Measurements from ENCODE around the gene TNS1.

TNS1 gene

DNA sequence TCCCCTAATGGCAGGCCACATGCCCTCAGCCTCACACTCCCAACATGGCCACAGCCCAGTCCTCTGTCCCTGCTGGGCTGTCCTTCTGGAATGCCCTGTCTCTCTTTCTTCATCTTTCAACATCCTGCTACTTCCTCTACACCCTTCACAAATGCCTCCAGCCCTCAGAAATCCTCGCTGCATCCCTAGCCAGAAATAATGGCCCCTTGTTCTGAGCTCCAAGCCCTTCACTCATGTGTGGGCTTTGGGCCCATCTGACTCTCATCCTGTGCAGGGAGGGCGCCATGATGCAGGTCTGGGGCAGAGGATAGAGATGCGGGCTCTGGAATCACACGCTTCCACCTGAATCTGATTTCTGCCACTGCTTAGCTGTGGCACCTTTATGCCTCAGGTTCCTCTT lies 181.9 kb downstream of the TNS1 start:
- H3K4me3 ChIP-seq (ENCODE audit: low read length): no peak overlapping the region
- TF ChIP-seq, protein P1, sequence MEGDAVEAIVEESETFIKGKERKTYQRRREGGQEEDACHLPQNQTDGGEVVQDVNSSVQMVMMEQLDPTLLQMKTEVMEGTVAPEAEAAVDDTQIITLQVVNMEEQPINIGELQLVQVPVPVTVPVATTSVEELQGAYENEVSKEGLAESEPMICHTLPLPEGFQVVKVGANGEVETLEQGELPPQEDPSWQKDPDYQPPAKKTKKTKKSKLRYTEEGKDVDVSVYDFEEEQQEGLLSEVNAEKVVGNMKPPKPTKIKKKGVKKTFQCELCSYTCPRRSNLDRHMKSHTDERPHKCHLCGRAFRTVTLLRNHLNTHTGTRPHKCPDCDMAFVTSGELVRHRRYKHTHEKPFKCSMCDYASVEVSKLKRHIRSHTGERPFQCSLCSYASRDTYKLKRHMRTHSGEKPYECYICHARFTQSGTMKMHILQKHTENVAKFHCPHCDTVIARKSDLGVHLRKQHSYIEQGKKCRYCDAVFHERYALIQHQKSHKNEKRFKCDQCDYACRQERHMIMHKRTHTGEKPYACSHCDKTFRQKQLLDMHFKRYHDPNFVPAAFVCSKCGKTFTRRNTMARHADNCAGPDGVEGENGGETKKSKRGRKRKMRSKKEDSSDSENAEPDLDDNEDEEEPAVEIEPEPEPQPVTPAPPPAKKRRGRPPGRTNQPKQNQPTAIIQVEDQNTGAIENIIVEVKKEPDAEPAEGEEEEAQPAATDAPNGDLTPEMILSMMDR (IDR thresholded peaks at IDR 0.05; ENCODE audit: insufficient read depth, low read depth, low read length, missing control alignments): no peak
- no peak for DNase-seq (ENCODE audit: low read depth)

DNA sequence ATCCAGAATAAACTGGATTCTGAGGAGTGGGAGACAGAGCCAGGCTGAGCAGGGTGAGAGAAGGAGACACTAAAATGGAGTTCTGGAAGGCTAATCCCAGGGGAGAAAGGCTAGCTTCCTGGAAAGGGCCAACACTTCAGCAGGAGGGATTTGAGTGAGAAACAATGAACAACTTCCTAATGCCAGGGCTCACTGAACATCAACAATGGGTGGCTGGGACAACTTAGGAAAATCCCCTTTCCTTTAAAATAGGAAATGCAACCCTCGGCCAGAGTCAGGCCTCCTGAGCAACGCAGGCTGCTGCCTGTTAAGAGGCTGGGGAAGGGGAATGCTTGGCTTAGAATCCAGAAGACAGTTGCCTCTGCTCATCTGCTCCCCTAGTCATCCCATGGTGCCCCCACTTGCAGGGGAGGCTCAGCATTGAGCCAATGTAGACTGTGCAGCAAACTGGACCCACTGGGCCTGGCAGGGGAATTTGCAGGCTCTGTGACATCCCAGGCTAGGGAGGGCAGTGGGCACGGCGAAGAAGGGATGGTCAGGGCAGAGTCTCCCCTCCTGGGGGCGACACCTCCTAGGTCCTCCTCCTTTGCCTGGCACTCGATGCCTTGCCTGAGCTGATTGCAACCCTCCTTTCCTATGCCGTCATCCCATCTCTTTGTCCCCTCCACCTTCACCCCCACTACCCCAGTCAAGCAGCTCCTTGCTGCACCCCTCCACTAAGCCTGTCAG lies 182.5 kb downstream of the TNS1 start:
- DNase-seq (ENCODE audit: low read depth): no peak
- no peak overlapping the region for H3K4me3 ChIP-seq (ENCODE audit: low read length)
- TF ChIP-seq, protein P1 (IDR thresholded peaks at IDR 0.05; ENCODE audit: insufficient read depth, low read depth, low read length, missing control alignments): no peak

DNA sequence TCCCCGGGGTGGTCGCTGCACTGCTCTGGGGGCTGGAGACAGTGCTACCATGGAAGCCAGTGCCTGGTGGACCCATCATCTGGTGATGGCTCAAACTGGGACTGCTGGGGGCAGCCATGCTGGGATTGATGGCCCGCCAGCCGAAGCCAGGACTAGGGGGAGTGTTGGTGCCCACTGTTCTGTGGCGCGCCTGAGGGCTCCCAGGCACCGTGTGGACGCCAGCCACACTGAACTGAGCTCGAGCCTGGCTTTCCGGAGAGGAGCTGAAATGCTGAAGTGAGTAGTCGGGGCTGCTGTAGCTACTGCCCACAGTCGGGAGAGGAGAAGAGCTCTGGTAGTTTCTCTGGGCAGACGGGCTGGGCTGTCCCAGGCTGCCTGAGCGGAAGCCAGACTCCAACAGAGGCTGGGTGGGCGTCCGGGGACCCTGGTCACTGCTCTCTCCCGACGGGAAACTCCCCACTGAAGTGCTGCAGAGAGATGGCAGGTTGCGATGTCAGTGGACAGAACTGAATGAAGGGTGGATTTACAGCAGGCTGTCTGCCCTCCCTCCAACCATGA lies 184.4 kb downstream of the TNS1 start:
- TF ChIP-seq, protein P1 (IDR thresholded peaks at IDR 0.05; ENCODE audit: insufficient read depth, low read depth, low read length, missing control alignments): no peak
- H3K4me3 ChIP-seq (ENCODE audit: low read length): no peak overlapping the region

DNA sequence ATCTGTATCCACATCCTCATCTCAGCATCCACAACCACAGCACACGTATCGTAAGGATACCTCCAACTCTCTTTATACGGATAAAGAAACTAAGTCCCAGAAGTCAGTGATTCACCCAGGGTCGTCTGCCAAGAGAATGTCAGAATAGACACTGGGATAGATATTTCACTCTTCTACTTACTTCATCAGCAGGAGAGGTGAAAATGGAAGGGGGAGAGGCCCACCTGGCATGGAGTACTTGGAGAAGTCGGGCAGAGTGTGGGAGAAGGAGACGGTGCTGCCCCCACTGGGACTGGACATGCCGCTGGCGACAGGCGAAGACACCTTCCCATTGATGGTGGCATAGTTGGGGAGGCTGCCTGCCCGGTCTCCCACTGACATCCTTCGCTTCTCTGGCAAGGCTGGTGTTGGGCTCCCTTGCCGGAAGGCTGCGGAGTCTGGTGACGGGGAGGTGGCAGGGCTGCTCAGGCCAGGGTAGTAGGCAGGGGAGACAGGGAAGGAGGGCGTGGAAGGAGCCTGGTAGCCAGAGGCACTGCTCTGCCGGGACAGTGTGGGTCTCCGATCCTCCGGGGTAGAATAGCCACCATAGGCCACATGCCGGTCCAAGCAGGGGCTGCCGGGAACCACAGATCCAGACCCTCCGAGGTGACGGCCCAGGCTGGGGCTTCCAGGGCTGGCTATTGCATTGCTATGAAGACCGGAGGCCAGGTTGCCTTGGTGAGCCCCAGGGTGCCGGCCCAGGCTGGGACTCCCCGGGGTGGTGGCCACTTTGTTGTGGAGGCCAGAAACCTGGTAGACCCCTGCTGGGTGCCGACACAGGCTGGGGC lies 185.1 kb downstream of the TNS1 start:
- H3K4me3 ChIP-seq (ENCODE audit: low read length): no peak overlapping the region
- no peak for DNase-seq (ENCODE audit: low read depth)
- TF ChIP-seq, protein P1 (IDR thresholded peaks at IDR 0.05; ENCODE audit: insufficient read depth, low read depth, low read length, missing control alignments): no peak

More for the DNA sequence above, 184.4 kb downstream of the TNS1 start:
- DNase-seq (ENCODE audit: low read depth): no peak

DNA sequence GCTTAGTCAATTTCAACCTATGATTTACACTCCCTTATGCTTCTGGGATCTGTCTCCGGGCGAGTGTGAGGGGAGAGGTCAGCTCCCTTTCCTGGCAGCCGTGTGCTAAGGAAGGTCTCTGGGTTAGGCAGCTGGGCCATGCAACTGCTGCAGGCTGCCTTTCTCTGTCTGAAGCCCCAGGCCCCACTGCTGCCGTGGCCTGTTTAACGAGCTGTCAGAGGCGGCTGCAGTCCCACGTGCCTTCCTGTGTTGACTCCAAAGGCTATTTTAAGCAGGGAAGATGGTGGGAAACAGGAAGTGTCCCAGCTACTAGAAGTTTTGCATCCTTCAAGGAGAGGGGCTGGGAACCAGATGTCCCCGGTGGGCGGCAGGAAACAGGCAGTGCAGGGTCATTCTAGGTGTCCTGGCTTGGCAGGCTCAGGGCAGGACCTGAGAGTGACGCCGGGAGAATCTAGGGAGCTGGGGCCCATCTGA lies 186.4 kb downstream of the TNS1 start:
- no peak for DNase-seq (ENCODE audit: low read depth)
- TF ChIP-seq, protein P1 (IDR thresholded peaks at IDR 0.05; ENCODE audit: insufficient read depth, low read depth, low read length, missing control alignments): no peak
- H3K4me3 ChIP-seq (ENCODE audit: low read length): no peak overlapping the region

DNA sequence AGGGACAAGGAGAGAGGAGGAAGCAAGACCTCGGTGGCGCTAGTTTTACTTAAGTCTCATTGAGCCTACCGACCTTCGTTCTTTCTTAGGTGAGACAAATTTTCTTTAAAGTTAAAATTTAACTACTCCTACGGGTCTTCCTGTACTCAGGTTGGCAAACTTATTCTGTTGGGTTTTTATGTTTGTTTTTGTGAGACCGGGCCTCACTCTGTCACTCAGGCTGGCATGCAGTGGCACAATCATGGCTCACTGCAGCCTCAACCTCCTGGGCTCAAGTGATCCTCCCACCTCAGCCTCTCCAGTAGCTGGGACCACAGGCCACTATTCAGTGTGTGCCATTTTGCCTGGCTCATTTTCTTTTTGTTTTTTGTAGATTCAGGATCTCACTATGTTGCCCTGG lies 189.0 kb downstream of the TNS1 start:
- TF ChIP-seq, protein P1 (IDR thresholded peaks at IDR 0.05; ENCODE audit: insufficient read depth, low read depth, low read length, missing control alignments): no peak
- DNase-seq (ENCODE audit: low read depth): no peak
- no peak overlapping the region for H3K4me3 ChIP-seq (ENCODE audit: low read length)

Data from epithelial cell of esophagus (primary cell).